ENCODE measurements around the gene KATNAL2.
"Not testable (repeated sequence)": the region's sequence is repeated elsewhere in the genome, so short reads cannot be mapped to it uniquely, and the experiment has no call there.

The KATNAL2 gene

GRCh38 chr18:46920067-46920466 lies 2.7 kb downstream of the KATNAL2 start:
- TF ChIP-seq TAF1 (IDR thresholded peaks at IDR 0.05; ENCODE audit: low read depth, low read length) (no peak), SPI1 (IDR thresholded peaks at IDR 0.05; ENCODE audit: low read depth, low read length) (no peak), POLR2AphosphoS5 (IDR thresholded peaks at IDR 0.05; ENCODE audit: low read depth, low read length) (no peak), PAX5 (IDR thresholded peaks at IDR 0.05; ENCODE audit: insufficient read depth, low read length, severe bottlenecking) (no peak), POU2F2 (IDR thresholded peaks at IDR 0.05; ENCODE audit: low read depth, low read length) (no peak), POLR2A (IDR thresholded peaks at IDR 0.05; ENCODE audit: low read depth, low read length) (no peak)
- no peak for DNase-seq (ENCODE audit: insufficient read length, low spot score)
- no peak for FAIRE-seq

DNA sequence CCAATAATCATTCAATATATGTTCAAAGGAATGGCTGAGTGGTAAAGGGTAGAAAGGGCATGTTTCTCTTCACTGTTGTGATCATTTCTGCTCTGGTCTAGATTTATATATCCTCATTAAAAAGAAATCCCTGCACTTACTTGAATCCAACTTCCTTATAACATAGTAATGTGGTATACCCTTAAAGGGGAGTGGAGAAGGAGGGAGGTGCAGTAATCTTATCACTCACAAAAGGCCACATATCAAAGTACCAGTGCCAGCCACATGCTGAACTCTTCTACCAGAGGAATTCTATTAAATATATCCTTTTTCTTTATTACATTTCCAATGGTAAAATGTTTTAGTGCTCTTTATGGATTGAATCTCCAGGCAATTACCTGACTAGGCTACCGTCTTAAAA lies 3.3 kb downstream of the KATNAL2 start:
- DNase-seq (ENCODE audit: insufficient read length, low spot score) (no peak), FAIRE-seq (no peak)
- TF ChIP-seq TAF1 (IDR thresholded peaks at IDR 0.05; ENCODE audit: low read depth, low read length) (no peak), POLR2A (IDR thresholded peaks at IDR 0.05; ENCODE audit: low read depth, low read length) (no peak), SPI1 (IDR thresholded peaks at IDR 0.05; ENCODE audit: low read depth, low read length) (no peak), POU2F2 (IDR thresholded peaks at IDR 0.05; ENCODE audit: low read depth, low read length) (no peak), POLR2AphosphoS5 (IDR thresholded peaks at IDR 0.05; ENCODE audit: low read depth, low read length) (no peak), PAX5 (IDR thresholded peaks at IDR 0.05; ENCODE audit: insufficient read depth, low read length, severe bottlenecking) (no peak)

DNA sequence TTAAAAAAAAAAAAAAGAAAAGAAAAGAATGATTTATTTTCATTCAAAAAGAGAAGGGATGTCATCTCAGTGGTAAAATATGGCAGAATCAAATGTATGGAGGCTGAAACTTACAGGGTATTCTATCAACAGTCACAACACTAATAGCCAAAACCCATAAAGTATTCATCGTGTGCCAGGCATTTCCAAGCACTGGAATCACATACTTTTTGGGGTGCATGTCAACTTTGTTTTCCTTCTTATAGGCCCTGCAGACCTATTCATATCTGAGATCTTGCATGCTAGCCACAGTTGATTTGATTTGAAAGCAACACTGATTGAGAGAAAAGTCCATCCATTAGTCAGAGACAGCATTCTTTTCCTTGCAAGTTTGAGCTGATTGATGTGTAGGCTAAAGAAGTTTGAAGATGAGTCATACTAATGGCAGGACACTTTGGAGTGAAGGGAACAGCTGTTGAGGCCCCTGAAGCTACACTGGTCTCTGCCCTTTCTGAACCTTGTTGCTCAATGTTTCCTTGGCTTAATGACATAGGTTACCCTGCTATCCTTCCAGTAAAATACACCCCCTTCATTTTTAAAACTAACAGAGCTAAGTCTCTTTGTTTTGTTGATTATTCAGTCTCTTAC lies 22.0 kb downstream of the KATNAL2 start:
- TF ChIP-seq SPI1 (IDR thresholded peaks at IDR 0.05; ENCODE audit: low read depth, low read length) = no peak
- FAIRE-seq (no peak), DNase-seq (ENCODE audit: insufficient read length, low spot score) (no peak)

DNA sequence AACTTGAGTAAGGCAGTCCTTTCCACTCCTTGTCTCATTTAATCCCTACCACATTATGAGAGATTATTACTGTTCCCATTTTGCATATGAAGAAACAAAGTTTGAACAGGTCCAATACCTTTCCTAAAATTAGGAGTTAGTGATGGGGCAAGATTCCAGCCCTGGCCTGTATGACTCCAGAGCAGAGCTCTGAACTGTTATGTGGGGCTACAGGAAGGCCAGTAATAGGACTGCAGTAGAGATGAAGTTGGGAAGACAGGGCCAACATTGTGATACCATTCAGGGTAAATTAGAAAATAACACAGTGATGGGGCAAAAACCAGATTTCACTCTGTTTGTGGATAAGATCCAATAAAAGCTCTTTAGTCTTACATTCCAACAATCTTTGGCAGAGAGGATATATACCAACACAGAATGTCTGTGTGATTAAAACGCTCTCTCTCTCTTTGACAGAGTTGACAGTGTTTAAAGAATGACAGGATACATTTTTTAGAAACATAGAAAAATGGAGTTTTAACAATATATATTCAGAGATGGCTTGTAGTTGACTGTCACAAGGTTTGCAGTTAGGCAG lies 22.7 kb downstream of the KATNAL2 start:
- FAIRE-seq = no peak
- no peak for TF ChIP-seq PAX5 (IDR thresholded peaks at IDR 0.05; ENCODE audit: insufficient read depth, low read length, severe bottlenecking)
- TF ChIP-seq POLR2AphosphoS5 (IDR thresholded peaks at IDR 0.05; ENCODE audit: low read depth, low read length) = no peak
- no peak for TF ChIP-seq POU2F2 (IDR thresholded peaks at IDR 0.05; ENCODE audit: low read depth, low read length)
- no peak for TF ChIP-seq SPI1 (IDR thresholded peaks at IDR 0.05; ENCODE audit: low read depth, low read length)
- TF ChIP-seq POLR2A (IDR thresholded peaks at IDR 0.05; ENCODE audit: low read depth, low read length) = no peak
- TF ChIP-seq TAF1 (IDR thresholded peaks at IDR 0.05; ENCODE audit: low read depth, low read length) = no peak
- no peak for DNase-seq (ENCODE audit: insufficient read length, low spot score)

GRCh38 chr18:46942646-46943045 lies 25.2 kb downstream of the KATNAL2 start:
- FAIRE-seq = no peak
- no peak for TF ChIP-seq POLR2A (IDR thresholded peaks at IDR 0.05; ENCODE audit: low read depth, low read length)
- TF ChIP-seq TAF1 (IDR thresholded peaks at IDR 0.05; ENCODE audit: low read depth, low read length) = no peak
- TF ChIP-seq SPI1 (IDR thresholded peaks at IDR 0.05; ENCODE audit: low read depth, low read length) = no peak
- no peak for TF ChIP-seq PAX5 (IDR thresholded peaks at IDR 0.05; ENCODE audit: insufficient read depth, low read length, severe bottlenecking)
- TF ChIP-seq POLR2AphosphoS5 (IDR thresholded peaks at IDR 0.05; ENCODE audit: low read depth, low read length) = no peak
- TF ChIP-seq POU2F2 (IDR thresholded peaks at IDR 0.05; ENCODE audit: low read depth, low read length) = no peak

GRCh38 chr18:46946656-46947282 lies 29.4 kb downstream of the KATNAL2 start:
- DNase-seq (ENCODE audit: insufficient read length, low spot score) (peak; percentile 54), FAIRE-seq (peak; percentile 85)
- TF ChIP-seq SPI1 (IDR thresholded peaks at IDR 0.05; ENCODE audit: low read depth, low read length) = peak; percentile 23; the same call in 1 of the 2 replicates
- TF ChIP-seq TAF1 (IDR thresholded peaks at IDR 0.05; ENCODE audit: low read depth, low read length) = no peak
- TF ChIP-seq POU2F2 (IDR thresholded peaks at IDR 0.05; ENCODE audit: low read depth, low read length) = peak; percentile 73; the same call in 1 of the 2 replicates

More at GRCh38 chr18:46942646-46943045, 25.2 kb downstream of the KATNAL2 start:
- DNase-seq (ENCODE audit: insufficient read length, low spot score) = no peak

DNA sequence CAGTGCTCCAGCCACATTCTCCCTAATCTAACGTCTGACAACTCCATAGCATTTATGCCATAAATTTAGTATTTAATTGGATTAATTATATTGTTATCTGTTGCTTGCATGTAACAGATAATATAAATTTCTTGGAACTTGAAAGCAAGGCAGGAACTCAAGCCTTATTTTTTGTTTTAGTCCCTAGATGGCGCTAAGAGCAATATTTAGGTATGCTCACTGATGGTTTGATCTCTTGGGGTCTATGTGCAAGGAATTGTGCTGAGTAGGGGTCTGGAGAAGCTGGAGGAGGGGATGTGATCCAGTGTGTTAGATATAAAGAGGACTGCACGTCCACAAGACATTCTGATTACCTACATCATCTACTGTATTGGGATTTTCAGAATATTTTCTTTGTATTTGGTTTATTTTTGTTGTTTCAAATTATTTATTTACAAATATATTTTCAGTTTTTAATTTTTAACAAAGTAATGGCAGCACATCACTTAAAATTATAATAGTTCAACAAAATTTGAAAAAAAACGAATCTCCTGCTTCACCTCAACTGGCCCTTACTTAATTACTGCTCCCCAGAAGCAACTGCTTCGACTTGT lies 32.8 kb downstream of the KATNAL2 start:
- DNase-seq (ENCODE audit: insufficient read length, low spot score) (peak; percentile 22), FAIRE-seq (no peak)
- TF ChIP-seq SPI1 (IDR thresholded peaks at IDR 0.05; ENCODE audit: low read depth, low read length) (no peak), POLR2A (IDR thresholded peaks at IDR 0.05; ENCODE audit: low read depth, low read length) (no peak), POLR2AphosphoS5 (IDR thresholded peaks at IDR 0.05; ENCODE audit: low read depth, low read length) (no peak), PAX5 (IDR thresholded peaks at IDR 0.05; ENCODE audit: insufficient read depth, low read length, severe bottlenecking) (no peak), POU2F2 (IDR thresholded peaks at IDR 0.05; ENCODE audit: low read depth, low read length) (no peak), TAF1 (IDR thresholded peaks at IDR 0.05; ENCODE audit: low read depth, low read length) (no peak)

- DNase-seq (ENCODE audit: insufficient read length, low spot score) = no peak
- FAIRE-seq = no peak
- TF ChIP-seq POLR2AphosphoS5 (IDR thresholded peaks at IDR 0.05; ENCODE audit: low read depth, low read length) (no peak), POLR2A (IDR thresholded peaks at IDR 0.05; ENCODE audit: low read depth, low read length) (no peak), TAF1 (IDR thresholded peaks at IDR 0.05; ENCODE audit: low read depth, low read length) (no peak), SPI1 (IDR thresholded peaks at IDR 0.05; ENCODE audit: low read depth, low read length) (no peak), POU2F2 (IDR thresholded peaks at IDR 0.05; ENCODE audit: low read depth, low read length) (no peak), PAX5 (IDR thresholded peaks at IDR 0.05; ENCODE audit: insufficient read depth, low read length, severe bottlenecking) (no peak)
Measured at GRCh38 chr18:46953195-46953594, 35.8 kb downstream of the KATNAL2 start.

DNA sequence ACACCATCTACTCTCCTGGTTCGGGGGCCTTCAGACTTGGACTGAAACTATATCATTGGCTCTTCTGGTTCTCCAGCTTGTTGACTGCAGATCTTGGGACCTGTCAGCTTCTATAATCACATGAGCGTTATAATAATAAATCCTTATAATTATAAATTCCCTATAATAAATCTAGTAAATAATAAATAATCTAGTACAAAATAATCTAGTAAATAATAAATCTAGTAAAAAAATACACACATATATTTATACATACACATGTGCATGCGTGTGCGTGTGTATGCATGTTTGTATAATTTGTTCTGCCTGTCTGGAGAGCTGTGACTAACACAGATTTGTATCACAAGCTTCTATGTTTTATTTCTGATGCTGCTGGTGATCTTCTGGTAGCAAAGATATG lies 40.8 kb downstream of the KATNAL2 start:
- DNase-seq (ENCODE audit: insufficient read length, low spot score) (no peak), FAIRE-seq (no peak)
- TF ChIP-seq TAF1 (IDR thresholded peaks at IDR 0.05; ENCODE audit: low read depth, low read length) = no peak
- TF ChIP-seq PAX5 (IDR thresholded peaks at IDR 0.05; ENCODE audit: insufficient read depth, low read length, severe bottlenecking) = no peak
- no peak for TF ChIP-seq SPI1 (IDR thresholded peaks at IDR 0.05; ENCODE audit: low read depth, low read length)
- TF ChIP-seq POLR2AphosphoS5 (IDR thresholded peaks at IDR 0.05; ENCODE audit: low read depth, low read length) = no peak
- TF ChIP-seq POLR2A (IDR thresholded peaks at IDR 0.05; ENCODE audit: low read depth, low read length) = no peak
- no peak for TF ChIP-seq POU2F2 (IDR thresholded peaks at IDR 0.05; ENCODE audit: low read depth, low read length)

- not testable (repeated sequence) for FAIRE-seq; DNase-seq (ENCODE audit: insufficient read length, low spot score)
Measured at GRCh38 chr18:46963656-46964578, 46.5 kb downstream of the KATNAL2 start.

DNA sequence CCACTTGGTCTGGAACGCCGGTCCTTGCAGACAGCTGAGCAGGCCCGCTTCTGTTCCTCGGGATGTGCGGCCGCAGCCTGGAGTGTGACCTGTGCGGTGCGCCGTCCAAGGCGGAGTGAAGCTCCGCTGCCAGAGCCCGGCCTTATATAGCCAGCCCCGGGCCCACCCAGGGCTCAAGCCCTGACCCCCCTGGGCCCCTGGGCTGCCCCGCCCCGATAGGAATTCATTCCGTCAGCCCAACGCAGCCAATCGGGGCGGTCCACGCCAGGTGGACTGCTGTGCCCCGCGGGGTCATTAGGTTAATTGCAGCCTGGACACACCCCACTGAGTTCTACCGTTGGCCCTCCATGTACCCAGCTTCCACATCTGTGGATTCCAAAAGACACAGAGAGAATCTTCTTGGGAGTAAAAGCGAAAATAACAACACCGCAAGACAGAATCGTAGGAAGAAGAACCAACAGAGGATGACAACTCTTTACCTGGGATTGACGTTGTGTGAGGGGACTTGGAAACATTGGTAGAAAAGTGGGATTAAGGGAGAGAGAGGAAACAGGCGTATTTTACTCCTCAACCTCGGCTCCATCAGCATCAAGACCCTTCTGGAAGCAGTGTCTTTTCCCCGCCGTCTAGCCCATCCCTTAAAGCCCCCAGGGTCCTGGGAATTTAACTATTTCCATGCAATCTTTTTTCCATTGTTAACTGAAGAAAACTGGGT lies 47.3 kb downstream of the KATNAL2 start:
- not testable (repeated sequence) for FAIRE-seq

GRCh38 chr18:46966266-46966665 lies 48.9 kb downstream of the KATNAL2 start:
- not testable (repeated sequence) for DNase-seq (ENCODE audit: insufficient read length, low spot score); FAIRE-seq

More for the DNA sequence above, 47.3 kb downstream of the KATNAL2 start:
- not testable (repeated sequence) for DNase-seq (ENCODE audit: insufficient read length, low spot score)
